GM20431 (cell line): ENCODE results near the gene RALGDS.

ENCODE experiments used
- in situ Hi-C: fragments of 300-500 bp; cut with MseI, MboI; formaldehyde crosslinking; loops from one replicate; pipeline ENCODE4 v1.15.0; 2020; ENCODE audit warnings: low sequenced_read_pairs; ENCODE audit not compliant: unreplicated experiment

The RALGDS gene

DNA sequence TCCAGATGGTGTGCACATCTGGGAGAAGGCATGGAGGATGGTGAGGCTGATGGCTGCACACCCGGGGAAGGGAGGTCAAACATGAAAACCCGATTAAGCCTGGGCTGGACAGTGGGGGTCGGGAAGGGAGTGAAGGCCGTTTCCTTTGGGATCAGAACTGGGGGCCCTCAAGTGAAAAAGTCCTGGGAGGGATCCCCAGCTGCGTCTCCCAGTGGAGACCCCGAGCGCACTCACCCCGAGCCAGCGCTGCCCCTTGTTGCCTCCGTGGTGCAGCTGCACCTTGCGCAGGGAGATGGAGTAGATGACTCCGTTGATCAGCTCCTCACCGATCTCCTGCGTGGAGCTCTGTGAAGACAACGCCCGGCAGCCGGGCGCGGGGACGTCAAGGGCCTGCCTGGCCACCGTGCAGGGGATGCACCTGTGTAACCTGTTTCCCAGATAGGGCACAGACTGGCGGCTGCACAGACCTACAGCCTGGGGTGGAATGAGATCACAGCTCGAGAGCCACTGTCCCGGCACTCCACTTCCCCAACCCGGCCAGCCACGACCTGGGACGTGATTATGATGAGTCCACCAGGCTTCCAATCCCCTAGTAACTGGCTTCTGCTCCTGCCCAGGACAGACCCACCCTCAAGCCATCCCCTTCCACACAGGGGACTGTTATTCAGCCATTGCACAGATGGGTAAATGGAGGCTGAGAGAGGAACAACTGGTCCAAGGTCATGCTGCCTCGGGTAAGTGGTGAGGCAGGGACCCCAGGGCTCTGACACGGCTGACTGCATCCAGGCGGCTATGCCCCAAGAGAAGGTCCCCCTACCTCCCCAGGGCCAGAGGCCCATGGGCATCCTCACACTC, 9.0 kb downstream of the RALGDS start:
- in situ Hi-C loops = no loop called here

DNA sequence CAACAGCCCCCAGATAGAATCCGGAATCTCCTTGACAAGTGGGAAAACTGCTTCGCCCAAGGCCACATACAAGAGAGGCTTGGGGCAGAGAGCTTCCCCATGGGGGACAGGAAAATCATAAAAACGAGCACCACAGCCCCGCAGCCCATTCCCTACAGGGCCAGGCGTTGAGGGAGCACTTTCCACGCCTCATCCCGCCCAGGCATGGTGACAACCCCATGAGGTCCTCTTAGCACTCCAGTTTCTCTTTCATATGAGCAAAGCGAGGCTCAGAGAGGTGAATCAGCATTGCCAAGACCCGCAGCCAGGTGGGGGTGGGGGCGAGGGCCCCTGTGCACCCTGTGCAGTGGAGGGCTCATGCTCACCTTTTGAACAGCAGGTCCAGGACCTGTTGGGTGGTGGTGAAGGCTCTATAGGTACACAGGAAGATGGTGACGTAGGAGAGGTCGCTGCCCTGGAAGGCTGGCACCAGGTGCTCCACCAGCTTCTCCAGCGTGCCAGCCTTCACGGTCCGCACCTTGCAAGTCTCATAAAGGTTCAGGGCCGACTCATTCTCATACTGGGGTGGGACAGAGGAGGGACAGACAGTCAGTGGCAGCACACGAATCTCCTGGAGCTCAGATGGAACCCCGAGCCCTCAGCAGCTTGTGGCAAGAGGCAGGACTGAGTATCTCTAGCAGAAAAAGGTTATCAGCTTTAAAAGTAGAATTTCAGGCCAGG, 10.9 kb downstream of the RALGDS start:
- in situ Hi-C loops = no loop called here

DNA sequence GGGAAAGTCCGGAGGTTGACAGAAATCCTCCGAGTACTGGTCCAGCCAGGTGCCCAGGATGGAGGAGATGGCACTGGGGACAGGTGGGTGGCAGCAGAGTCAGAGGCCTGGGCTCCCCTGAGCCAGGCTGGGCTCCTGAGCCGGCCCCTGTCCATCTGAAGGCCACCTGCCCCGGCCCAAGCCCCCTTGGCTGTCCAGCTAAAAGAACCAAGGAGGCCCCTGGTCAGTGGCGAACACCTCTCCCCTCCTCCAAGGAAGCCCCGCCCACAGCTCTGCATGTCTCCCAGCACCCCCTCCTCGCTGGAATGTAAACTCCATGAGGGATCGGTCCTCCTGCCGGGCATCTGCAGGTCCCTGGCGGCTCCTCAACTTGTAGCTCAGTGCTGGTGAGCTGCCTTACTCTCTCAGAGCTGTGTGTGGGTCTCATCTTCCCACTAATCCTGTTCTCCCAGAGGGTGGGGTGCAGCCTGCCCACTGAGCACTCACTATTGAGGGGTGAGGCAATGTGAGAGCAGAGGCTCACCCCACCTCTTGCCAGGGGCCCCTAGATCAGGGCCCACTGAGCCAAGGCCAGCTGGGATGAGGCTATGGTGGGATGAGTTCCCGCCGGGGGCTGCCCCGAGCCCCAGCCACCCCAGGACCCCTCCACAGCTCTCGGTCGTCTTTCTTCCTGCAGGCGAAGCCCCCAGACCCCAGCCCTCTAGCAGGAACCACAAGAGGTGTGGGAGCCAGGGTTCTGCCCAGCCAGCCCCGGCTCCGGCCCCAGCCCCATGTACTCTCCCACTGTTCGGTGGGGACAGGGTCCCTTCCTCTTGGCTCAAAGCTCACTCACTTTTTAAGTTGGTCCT, 12.0 kb downstream of the RALGDS start:
- in situ Hi-C loops = no loop called here

DNA sequence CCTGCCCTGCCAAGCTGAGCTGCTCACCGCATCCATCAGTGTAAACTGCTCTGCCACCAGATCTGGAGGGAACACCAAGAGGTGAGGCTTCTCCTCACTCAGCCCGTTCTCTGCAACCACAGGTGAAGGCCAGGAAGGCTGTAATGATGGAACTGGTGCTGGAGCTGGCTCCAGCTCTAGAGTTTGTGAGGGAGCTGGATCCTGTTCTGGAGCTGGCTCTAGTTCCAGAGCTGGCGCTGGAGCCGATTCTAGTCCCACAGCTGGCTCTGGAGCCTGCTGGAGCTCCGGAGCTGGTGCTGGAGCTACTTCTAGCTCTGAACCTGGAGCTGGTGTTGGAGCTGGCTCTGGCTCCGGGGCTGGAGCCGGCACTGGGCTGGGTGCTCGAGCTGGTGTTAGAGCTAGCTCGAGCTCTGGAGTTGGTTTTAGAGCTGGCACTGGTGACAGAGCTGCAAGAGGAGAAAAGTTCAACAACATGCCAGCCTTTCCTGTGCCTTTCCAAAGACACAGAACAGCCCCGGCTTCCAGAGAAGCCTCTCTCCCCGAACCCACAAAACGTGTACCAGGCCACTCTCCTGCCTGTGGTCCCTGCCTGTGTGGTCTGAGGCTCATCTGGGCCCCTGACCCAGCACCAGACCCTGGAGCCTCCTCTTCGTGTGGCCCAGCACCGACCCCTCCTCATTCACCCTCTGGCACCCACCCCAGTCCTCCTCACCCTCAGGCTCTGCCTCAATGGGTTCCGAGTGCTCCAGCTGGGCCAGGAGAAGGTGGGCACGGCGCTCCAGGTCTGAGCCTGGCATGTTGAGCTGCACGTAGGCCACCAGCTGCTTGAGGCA, 12.9 kb downstream of the RALGDS start:
- in situ Hi-C loops = no loop called here

DNA sequence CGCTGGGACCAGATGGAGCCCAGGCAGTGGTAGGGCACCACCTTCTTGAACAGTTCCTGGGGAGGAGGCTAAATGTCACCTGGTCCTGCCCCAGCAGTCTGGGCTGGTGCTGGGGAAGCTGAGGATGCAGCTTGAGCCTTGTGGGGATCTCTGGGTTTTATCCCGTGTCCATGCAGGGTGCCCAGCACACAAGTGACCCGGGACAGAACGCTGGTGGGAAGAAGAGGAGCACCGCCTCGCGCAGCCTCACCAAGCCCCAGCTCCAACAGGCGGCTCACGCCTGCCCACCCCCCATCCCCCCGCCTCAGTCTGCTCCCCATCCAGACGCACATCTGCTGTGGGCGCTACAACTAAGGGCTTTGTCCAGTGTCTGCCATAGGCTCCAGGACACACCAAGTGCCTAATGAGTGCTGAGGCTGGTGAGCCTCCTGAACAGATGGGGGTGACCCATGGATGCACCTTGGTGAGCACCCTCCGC, 13.8 kb downstream of the RALGDS start:
- in situ Hi-C loops = no loop called here

DNA sequence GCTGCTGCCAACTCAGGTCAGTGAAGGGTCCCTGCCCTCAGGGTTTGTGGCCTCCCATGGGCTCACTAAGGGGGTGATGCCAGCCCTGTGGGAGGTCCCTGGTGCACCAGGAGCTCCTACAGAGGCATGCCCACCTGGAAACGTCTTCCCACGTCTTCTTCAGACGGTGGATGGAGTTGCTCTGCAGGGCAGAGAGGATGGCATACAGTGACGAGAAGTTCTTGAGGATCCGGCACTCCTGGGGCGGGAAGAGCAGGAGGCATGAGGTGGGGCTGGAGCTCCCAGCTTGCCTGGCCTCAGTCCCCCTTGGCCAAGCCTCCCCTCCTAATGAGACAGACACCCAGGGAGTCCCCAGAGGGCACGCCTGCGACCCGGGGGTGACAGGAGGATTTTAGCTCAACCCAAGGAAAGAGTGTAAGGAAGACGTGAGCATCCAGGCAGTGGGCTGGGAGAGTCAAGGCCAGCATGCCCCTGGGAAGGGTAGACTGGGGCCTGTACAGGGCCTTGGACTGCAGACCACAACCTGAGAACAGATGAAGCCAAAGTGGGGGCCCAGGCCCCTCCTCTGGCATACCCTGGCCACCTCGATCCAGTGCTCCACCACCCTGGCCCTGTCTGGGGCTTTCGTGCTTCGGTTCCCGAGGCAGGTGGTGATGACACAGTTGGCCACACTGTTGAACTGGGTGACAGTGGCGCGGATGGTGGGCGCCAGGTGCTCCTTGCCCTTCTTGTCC, 14.4 kb downstream of the RALGDS start:
- in situ Hi-C loops = no loop called here

DNA sequence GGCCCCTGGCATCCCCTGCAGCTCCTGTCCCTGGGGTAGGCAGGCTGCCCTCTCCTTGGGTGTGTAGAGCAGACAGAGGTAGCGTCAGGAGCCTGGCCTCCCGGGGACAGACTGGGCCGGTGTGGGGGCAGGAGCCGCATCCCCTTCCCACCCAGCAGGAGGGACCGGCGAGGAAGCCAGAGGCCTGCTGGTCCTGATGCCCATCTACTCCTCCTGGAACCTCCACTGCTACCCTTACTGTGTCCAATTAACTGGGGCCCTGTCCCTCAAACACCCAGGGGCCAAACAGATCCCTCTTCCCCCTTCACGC, 15.6 kb downstream of the RALGDS start:
- in situ Hi-C loops = no loop called here

DNA sequence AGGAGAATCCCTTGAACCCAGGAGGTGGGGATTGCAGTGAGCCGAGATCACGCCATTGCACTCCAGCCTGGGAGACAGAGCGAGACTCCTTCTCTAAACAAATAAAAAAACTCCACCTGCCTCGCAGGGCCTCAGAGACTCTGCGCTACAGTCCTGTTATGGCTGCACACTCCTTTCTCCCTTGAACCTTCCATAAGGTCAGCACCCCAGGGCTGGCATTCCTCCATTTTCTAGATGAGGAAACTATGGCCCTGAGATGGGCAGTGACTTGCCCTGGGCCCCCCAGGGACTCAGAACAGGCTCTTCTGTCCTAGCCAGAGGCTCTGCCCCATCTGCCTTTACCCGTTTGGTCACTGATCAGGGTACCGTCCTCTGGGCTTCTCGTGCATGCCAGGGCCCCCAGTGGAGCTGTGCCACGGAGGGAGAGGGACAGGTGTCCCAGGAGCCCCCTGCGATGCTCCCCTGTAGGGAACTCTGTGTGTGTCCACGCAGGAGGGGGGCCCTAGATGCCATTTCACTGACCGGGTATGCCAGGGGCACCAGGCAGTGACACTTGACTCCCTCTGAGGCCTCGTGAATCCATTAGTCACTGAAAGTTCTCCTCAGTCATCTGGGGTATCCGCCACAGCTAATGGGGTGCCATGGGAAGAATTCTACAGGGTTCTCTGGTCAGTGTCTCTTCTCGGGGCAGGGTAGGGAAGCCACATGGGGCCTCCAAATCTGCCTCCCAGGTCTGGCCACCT, 16.2 kb downstream of the RALGDS start:
- in situ Hi-C loops = no loop called here

DNA sequence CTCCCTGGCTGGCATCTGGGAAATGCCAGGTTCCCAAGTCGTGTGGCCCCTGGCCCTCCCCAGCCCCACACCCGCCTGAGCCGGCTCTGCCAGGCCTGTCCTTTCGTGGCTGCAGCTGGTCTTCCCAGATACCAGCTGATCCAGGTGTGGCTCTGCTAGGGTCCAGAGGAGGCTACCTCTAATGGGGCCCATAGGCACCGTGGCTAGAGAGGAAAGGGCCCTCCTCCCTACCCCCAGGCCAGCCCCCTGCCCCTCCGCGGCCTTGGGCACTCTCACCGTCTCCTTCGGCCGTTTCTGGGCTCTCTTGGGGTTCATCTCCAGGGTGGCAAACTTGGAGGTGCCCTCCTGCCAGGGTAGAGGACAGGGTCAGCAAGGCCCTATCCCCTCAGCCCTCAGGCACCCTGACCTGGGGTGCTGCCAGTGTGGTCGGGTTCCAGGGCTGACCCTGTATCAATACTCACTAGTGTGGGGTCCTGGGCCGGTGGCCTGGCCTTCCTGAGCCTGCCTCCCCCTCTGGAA, 17.0 kb downstream of the RALGDS start:
- in situ Hi-C loops = no loop called here

DNA sequence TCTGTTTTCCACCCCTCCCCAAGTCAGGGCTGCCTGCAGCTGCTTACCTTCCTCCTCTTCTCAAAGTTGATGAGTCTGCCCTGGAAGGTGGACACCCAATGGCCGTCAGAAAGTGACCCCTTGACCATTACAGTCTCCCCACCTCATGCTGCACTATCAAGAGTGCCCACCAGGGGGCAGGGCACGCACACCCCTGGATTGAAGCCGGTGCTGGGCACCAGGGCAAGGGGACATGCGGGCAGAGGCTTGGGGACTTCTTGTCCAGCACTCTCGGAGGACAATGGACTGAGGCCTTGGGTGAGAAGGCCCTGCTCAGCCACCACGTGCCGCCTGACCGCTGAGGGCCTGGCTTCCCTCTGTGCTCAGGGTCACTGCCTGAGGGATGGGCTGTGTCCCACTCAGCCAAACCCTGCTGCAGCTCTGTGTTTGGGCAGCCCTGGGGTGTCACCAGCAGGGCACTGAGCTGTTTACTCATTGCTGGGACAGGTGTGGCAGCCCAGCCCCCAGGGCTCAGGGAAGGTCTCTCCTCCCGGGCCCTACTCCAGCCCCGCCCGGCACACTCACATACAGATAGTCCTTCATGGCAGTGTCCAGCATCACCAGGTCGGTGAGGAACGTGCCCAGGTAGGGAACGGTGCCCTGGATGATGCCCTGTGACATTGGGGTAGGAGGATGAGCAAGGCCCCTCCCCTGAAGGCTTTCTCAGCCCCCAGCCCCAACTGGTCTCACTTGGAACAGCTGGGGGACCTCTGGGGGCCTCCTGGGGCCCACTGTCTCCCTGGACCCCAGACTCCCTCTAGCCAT, 17.7 kb downstream of the RALGDS start:
- in situ Hi-C loops = no loop called here

DNA sequence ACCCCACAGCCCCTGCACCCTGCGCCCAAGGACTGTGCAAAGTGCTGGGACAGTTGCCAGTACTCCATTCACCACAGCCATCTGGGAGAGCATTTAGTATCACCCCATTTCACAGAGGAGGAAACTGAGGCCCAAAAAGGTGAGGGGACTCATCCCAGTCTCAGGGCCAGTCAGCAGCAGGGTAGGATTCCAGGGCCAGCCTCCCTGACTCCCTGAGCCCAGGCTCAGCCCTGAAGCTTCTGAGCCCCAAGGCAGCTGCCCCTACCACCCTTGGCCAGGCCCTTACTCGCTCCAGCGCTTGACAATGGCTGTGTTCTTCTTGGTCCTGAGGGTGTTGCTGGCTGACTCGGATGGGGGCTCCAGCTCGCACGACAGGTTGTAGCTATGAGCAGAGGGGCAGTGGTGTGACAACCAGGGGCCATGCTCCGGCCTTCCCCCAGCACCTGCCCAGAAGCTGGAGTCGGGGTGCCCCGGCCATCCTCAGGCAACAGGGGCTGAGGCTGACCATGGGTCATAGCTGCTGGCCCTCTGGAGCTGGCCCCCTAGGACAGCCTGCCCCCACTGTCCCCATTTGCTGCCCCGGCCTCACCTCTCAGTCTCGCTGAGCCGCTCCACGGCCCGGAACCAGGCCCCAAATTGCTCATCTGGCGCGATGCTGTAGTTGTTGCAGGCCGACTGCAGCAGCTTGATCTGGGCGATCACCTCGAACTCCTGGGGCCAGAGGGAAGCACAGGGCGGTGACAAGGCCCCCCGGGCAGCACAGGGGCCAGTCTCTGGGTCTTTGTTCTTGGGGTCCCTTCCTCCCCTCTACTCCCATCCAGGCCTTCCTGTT, 18.6 kb downstream of the RALGDS start:
- in situ Hi-C loops = no loop called here

DNA sequence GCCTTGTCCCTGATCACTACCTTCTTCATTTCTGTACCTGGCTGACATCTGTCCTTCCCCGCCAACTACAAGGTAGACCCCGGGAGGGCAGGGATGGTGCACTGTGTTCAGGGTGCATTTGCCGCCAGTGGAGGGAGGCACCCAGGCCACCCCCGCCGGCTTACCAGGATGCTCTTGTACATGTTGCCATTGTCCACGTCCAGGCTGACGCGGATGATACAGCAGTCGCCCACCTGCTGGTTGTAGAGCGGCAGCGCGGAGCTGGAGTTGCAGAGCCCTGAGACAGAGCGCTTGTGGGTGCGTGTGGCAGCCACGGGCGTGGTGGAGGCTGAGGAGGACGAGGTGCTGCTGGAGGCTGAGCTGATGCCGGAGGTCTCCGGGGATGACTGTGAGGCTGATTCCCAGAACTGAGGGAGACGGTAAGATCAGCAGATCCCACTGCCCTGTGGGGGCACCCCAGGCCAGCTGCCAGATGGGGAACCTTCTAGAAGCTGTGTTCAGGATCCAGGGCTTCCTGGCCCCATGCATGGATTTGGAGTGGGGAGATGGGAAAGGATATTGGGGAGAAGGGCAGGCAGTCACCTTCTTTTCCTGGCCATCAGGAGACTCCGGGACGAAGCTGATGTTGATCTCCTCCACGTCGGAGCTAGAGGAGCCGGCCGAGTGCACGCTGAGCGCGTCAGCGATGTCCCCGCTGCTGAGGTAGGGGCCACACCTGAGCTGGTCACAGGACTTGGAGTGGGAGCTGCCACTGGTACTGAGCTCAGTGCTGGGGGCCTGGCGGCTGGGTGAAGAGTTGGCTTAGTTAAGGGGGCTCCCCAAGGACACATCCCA, 19.5 kb downstream of the RALGDS start:
- in situ Hi-C loops = no loop called here

DNA sequence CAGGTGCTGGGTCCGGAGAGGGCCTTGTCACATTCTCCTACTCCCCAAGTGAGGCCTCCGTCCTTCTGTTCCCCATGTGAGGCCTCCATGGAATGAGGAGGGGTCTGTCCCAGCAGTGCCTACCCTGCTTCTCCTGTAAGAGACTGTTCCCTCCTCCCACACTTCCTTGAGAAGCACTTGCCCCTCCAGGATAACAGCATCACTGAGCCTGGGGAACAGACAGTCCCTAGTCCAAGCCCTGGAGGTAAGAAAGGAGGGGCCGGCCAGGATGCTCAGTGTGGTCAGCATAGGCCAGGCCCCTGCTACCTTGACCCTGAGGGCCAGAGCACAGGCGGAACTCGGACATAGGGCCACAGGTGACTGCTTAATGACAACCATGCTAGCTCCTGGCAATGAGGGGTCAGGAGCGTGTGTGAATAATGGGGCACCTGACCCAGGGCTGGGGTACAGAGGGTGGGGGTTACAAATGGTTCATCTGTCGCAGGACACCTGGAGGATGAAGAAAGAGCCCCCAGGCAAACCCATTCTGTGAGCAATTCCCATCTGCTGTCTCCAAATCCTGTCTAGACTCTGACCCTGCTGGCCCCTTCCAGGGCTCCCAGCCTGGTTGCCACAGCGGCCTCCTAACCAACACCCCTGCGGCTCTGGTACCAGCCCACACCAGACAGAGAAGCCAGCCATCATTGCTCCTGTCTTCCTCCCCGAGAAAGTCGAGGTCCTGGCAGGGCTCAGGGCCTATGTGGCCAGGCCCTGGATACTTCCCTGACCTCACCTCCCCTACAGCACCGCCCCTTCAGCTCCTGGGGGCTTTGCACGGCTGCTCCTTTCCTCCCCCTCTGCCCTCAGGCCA, 20.3 kb downstream of the RALGDS start:
- in situ Hi-C loops = no loop called here

DNA sequence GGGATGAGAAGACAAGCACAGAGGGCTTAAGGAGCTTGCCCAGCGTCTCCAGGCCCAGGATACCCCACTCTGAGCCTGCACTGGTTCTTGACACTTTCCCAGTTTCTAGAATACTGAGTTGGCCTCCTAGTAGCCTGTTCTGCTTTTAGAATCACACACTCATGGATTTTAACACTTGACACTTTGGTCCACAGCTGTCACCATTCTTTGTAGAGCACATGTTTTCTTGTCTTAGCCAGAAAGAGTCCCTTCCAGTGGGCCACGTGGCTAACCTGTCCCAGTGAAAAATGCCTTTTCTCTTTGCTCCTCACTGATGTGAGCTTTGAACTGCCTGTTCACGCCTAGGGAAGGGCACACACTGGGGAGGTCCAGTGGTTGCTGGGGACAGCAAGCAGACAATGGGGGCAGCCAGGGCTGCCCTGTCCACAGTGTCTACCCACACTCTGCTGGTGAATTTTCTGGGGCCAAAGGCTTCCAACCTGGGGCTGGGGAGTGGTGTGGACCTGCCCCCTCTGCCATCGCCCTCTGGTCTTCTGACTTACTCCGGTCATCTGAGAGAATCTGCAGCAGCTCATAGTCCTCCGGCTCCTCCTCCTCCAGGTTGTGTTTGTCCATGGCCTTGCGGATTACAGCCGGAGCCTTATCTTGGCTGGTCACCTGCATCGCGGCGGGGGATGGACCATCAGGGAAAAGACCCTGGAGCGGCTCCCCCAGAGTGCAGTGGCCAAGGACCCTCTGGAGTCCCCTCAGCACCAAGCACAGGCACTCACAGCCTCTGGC, 21.1 kb downstream of the RALGDS start:
- in situ Hi-C loops = no loop called here
